ENCODE measurements around the gene C3orf20.

DNA sequence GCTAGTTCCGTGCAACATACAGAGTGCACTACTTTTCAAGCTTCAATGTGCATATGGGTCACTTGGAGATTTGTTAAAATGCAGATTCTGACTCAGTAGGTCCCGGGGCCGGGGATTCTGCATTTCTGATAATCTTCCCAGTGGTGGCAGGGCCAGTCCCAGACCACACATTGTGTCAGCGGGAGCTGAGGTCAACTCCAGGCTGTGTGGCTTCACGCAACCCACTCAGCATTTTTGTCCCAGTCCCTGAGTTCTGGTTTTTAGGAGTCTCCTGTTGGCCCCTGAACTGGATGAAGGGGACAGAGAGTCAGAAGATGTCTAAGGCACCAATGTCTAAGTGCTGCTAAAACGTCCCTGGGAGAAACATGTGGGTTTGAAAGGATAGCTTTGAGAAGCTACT is 49.5 kb upstream of the C3orf20 start:
- TF ChIP-seq, protein P1, sequence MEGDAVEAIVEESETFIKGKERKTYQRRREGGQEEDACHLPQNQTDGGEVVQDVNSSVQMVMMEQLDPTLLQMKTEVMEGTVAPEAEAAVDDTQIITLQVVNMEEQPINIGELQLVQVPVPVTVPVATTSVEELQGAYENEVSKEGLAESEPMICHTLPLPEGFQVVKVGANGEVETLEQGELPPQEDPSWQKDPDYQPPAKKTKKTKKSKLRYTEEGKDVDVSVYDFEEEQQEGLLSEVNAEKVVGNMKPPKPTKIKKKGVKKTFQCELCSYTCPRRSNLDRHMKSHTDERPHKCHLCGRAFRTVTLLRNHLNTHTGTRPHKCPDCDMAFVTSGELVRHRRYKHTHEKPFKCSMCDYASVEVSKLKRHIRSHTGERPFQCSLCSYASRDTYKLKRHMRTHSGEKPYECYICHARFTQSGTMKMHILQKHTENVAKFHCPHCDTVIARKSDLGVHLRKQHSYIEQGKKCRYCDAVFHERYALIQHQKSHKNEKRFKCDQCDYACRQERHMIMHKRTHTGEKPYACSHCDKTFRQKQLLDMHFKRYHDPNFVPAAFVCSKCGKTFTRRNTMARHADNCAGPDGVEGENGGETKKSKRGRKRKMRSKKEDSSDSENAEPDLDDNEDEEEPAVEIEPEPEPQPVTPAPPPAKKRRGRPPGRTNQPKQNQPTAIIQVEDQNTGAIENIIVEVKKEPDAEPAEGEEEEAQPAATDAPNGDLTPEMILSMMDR (IDR thresholded peaks at IDR 0.05), result no peak
- TF ChIP-seq EZH2 (IDR thresholded peaks at IDR 0.05; ENCODE audit: borderline replicate concordance, insufficient read depth, low read depth, low read length, poor library complexity, severe bottlenecking), result no peak
